T-helper 22 cell (primary cell): ENCODE measurements around the gene ALKBH3.

ENCODE experiments used
- DNase-seq: peaks from one replicate; pipeline ENCODE4 v3.0.0-alpha.2; 2020; ENCODE audit warnings: low read depth

The ALKBH3 gene

GRCh38 chr11:43962383-43963278, 82.0 kb downstream of the ALKBH3 start:
- no peak for DNase-seq

- DNase-seq: no peak
These were observed 82.6 kb downstream of the ALKBH3 start for GRCh38 chr11:43963279-43963620.

- DNase-seq: no peak
These were observed 87.0 kb downstream of the ALKBH3 start for GRCh38 chr11:43967661-43968060.

DNA sequence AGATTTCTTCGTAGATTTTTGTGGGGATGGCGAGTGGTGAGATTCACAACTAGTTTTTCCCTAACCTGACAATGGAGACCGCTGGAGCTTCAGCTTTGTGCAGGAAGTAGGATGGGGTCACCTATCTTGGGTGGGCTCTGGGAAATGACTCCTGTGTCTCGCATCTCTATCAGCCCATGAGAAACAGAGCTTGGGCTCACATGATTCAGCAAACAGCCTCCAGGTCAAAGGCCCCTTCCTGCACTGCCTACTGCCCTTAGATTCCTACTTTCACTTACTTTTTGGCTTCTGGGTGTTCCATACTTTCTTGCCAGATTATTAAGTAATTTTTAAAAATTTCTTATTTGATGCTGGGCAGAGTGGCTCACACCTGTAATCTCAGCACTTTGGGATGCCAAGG, 88.1 kb downstream of the ALKBH3 start:
- DNase-seq: no peak

- no peak for DNase-seq
These were observed 88.9 kb downstream of the ALKBH3 start for GRCh38 chr11:43969543-43969942.
